Measurements from ENCODE around the gene ARHGAP25.

The ARHGAP25 gene

DNA sequence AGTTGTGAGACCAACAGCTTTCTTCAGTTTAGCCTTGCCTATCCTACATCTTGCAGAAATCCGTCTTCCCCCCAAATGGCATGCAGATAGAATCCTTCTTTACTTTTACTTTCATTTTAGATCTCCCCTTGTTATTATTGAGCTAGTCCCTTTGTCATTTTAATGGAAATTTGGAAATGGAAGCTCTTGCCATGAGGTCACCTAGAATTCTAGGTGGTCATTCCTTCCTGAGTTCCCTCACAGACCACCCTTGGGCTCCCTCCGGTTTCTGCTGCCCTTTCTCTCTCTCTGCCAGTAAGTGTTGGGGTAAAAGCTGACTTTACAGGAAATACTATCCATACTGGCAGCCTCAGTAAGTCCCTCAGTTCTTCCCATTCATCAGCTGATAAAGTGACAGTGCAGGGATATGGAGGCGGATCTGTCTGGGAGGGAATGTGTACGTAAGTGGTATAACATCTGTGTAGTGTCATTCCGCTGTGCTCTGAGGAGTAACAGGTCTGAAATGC is 30.2 kb downstream of the ARHGAP25 start:
- no peak for DNase-seq (ENCODE audit: low read depth in 2 of 2, low spot score in 1 of 2)

DNA sequence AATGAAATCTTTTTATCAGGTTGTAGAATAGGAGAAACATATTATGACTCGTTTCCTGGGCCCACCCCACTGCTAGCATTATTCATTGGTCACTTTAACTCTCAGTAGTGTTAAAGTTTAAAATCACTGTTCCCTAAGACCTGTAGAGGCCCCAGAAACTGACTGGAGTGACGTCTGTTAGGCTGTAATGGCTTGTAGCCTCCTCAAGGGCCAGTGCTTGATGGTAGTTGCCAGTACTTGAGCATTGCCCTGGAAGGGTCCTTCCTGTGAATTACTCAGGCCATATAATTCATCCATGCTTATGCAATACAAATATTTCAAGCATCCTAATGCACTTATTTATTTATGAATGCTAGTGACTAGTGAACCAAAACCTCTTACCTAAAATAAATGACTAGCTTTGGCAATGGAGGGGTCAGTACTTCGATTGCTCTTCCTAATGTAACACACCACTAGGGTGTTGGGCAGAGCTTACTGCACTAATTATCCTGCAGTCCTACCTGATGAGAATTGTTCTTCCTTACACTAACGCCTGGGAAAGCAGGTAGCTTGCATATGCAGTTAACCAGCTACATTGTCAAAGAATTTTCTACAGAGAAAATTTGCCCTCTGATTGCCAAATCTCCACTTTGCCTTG is 31.2 kb downstream of the ARHGAP25 start:
- no peak for DNase-seq (ENCODE audit: low read depth in 2 of 2, low spot score in 1 of 2)

GRCh38 chr2:68766376-68766845 is 31.8 kb downstream of the ARHGAP25 start:
- peak in 1 of 2 donors; percentile 52 for DNase-seq (ENCODE audit: low read depth in 2 of 2, low spot score in 1 of 2)

DNA sequence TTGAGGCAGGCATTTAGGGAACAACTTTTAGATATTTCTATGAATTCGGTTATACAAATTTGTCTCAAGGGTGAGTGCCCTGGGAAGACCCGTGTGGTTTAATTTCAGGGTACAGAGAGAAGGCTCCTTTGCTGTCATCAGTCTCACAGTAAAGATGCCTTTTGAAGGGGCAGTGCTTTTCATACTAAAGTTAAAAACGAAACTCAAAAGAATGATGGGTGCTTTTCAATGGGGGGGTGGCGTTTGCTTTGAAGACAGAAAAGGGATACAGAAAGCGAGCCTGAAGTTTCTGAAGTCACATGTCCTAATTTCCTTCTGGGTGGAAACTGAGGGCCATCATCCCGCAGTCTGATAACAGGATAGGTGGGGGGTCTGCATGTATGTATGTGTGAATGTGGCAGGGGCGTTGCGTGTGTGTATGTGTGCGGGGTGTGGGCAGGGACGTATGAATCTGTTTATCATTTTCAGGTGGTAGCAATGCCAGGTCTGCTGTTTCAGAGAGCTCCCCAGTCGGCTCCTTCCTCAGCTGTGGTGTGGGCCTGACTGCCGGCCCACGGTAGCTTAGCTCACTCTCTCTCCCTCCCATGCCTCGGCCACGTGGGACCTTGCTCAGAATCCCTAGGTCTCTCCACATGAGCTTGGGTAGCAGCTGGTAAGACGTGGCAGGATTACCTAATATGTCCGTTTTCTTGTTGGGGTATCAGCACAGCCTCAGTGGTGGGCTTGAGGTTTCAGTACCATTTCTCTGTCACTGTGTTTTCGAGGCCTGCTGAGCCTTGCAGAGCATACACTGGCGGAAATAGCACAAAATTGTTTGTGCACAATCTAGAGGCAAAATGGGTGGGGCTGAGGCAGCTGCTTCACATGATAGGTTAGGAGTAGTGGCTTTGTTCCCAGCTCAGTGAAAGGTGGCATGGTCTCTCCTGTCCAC is 32.7 kb downstream of the ARHGAP25 start:
- no peak for DNase-seq (ENCODE audit: low read depth in 2 of 2, low spot score in 1 of 2)

DNA sequence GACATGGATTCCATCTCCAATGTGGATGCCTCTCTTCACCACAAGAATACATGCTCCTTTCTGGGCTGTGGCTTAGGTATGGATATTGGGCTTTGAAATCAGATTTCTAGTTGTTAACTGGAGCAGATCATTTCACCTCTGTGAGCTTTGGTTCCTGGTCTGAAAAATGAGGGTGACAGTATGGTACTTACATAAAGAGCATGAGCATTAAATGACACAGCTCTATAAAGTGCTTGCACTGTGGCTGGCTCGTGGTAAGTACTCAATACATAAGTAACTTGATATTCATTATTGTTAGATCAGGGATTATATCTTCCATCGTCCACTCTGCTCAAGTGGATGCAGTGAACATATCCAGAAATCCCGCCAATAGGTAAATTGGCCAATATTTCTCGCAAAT is 33.4 kb downstream of the ARHGAP25 start:
- DNase-seq (ENCODE audit: low read depth in 2 of 2, low spot score in 1 of 2), result no peak

DNA sequence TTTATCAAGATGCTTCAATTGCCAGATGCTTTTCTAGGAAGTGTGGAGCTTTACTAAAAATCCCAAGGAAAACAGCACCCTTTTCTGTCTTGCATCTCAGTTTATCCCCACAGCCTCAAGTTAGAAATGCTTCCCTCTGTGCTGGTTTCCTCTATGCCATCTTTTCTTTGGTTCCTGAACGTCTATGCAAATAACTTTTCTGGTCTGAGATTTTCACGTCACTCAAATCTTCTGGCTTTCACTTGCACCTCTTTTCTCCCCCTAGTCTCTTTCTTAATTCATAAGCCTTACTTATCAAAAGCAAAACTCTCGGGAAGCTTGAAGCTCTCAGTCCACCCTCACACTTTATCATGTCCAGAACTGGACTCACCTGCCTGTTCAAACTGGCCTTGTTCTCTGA is 33.9 kb downstream of the ARHGAP25 start:
- DNase-seq (ENCODE audit: low read depth in 2 of 2, low spot score in 1 of 2), result no peak

- DNase-seq (ENCODE audit: low read depth in 2 of 2, low spot score in 1 of 2), result no peak
These were observed 34.3 kb downstream of the ARHGAP25 start for GRCh38 chr2:68768951-68769350.

- DNase-seq (ENCODE audit: low read depth in 2 of 2, low spot score in 1 of 2), result no peak
These were observed 35.1 kb downstream of the ARHGAP25 start for GRCh38 chr2:68769586-68770270.

DNA sequence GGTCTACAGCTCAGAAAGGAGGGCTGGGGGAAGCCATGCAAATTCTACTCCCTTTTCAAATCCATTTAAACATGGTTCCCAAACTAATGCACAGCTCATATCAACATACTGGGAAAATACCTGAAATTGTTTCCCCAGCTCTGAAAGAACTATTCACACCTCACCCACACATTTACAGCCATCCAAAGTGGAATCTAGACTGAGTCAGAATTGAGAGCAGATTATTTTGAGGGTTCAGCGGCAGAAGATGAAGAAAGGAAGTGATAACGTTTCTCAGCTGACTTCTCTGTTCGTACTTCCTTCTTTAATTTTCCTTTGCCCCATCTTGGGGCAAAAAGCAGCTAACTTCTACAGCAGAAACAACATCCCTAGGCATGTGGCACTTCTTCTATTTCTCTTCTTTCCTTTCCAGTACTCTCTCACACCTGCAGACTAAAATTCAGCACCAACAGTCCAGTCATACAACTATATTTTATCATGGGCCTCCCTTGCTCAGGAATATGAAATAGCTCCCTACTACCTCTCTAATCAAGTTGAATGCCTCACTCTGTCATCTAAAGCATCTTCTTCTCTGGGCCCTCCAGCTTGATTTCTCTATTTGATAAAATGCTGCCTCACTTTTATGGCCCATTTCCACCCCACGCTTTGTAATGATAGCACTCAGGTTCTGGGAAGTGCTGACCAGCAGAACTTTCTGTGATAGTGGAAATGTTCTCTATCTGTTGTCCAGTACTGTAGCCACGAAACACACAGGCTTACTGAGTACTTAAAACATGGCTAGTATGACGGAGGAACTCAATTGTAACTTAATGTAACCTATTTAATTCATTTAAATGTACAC is 35.9 kb downstream of the ARHGAP25 start:
- DNase-seq (ENCODE audit: low read depth in 2 of 2, low spot score in 1 of 2), result no peak

DNA sequence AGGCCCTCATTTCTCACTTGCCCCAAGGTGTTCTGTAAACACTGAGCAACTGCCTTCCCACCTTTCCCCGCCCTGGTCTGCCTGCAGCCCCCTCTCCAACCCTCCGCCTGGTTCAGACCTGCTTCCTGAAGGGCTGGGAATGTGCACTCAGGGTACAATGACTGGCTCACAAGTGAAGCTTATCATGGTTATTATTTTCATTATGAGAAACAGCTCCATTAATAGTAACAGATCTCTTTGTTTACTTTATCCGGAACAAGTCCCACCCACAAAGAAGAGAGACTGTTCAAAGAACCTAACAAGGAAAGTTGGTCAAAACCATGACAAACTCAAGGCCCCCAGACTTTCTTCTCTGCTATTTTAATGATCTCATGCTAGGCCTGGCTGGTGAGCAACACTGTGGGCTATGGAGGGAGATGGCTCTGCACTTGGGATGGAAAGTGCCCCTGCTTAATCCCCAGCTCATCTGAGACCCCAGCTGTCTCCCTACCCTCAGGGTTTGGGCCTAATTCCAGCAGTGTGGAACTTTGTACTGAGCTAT is 36.7 kb downstream of the ARHGAP25 start:
- DNase-seq (ENCODE audit: low read depth in 2 of 2, low spot score in 1 of 2), result no peak

GRCh38 chr2:68772109-68772508 is 37.5 kb downstream of the ARHGAP25 start:
- DNase-seq (ENCODE audit: low read depth in 2 of 2, low spot score in 1 of 2), result no peak

GRCh38 chr2:68774569-68775271 is 40.1 kb downstream of the ARHGAP25 start:
- peak in 1 of 2 donors; percentile 48 for DNase-seq (ENCODE audit: low read depth in 2 of 2, low spot score in 1 of 2)

- no peak for DNase-seq (ENCODE audit: low read depth in 2 of 2, low spot score in 1 of 2)
These were observed 40.7 kb downstream of the ARHGAP25 start for GRCh38 chr2:68775272-68775842.

DNA sequence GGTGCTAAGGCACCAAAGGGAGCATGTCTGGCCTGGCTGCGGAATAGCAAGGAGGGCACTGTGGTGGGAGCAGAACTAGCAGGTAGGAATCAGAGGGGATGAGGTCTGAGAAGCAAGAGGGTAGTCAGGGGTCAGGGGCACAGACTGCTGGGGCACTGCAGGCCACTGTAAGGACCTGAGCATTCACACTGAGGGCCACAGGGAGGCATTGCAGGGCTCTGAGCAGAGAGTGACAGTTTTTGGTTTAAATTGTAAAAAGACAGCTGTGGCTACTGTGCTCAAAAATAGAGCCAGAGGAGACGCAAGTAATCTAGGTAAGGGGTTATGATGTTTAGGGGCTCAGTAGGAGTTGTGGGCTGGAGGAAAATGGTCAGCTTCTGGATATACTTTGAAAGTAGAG is 41.5 kb downstream of the ARHGAP25 start:
- no peak for DNase-seq (ENCODE audit: low read depth in 2 of 2, low spot score in 1 of 2)

- no peak for DNase-seq (ENCODE audit: low read depth in 2 of 2, low spot score in 1 of 2)
These were observed 45.0 kb downstream of the ARHGAP25 start for GRCh38 chr2:68779595-68779994.

- DNase-seq (ENCODE audit: low read depth in 2 of 2, low spot score in 1 of 2), result no peak
These were observed 49.6 kb downstream of the ARHGAP25 start for GRCh38 chr2:68784188-68784587.

DNA sequence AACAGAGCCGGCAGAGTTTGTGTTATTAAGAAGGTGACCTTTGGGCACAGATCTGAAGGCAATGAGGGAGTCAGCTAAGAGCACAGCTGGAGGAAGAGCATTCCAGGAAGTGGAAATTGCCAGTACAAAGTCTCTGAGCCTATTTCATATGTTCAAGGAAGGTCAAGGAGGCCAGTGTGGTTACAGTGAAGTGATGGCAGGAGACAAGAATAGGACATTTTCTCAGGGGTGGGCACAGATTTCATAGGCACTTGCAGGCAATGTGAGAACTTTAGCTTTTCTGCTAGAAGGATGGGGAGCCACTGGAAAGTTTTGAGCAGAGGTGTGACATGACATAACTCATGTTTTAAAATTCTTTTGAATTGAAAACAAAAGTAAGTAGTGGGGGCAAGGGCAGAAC is 50.3 kb downstream of the ARHGAP25 start:
- no peak for DNase-seq (ENCODE audit: low read depth in 2 of 2, low spot score in 1 of 2)

DNA sequence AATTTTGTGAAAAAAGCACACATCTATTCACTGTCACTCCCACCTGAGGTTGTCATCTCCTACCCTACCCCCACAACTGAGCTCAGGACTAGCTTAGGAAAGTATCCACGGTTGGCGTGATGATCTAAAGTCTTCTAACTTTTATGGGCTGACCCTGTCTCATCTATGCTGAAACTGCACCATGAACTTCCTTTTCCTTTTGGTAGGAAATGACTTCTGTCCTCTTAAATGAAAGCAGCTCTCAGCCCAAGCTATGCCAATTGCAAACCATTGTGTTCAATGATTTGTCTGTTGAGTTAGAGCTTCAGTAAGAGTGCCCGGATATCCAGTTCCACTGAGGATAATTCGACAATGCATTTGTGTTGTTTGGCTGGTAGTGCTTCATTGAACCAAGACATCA is 52.7 kb downstream of the ARHGAP25 start:
- no peak for DNase-seq (ENCODE audit: low read depth in 2 of 2, low spot score in 1 of 2)

- no peak for DNase-seq (ENCODE audit: low read depth in 2 of 2, low spot score in 1 of 2)
These were observed 55.0 kb downstream of the ARHGAP25 start for GRCh38 chr2:68789603-68790002.
